Neural cell (in vitro differentiated cells): ENCODE measurements around the gene APBA2.

ENCODE experiments used
- CTCF ChIP-seq: fragments of 450-650 bp; IDR thresholded peaks from 2 replicates; pipeline ENCODE4 v1.5.1; 2014; ENCODE audit warnings: antibody characterized with exemption, mild to moderate bottlenecking, moderate library complexity; ENCODE audit not compliant: poor library complexity, severe bottlenecking
- SMC3 ChIP-seq: fragments of 450-650 bp; conservative IDR thresholded peaks from 2 replicates; pipeline ENCODE4 v1.6.1; 2014; ENCODE audit warnings: antibody characterized with exemption, mild to moderate bottlenecking, moderate library complexity; ENCODE audit not compliant: poor library complexity

DNA sequence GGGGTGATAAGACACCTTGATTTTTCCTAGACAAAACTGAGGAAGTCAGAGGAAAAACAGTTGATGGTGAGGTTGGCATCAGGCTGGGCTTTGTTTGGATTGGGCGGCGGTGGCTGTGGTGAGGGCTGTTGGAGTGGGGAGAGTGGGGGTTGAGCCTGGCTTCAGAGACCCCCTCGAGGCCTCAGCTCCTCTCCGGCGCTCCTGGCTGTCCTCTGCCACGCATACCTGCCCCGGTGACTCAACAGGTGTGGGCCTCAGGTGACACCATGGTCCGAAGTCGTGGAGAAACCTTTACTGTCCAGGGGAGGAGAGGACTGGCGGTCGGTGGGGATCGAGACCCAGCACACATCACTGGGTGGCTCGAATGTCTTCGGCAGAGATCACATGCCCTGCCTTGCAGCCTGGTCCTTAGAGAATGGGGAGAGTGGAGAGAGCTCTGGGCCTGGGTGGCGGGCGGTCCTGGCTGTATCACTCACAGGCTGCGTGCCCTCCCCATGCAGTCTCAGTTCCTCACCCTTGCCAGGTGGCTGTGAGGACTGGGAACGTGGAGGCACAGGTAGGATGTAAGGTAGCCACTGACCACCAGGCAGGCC is 2.6 kb downstream of the APBA2 start:
- TF ChIP-seq SMC3 (no peak), CTCF (no peak)
